Mesothelial cell of epicardium (in vitro differentiated cells): ENCODE results near the gene HGFAC. TPM values are rescaled to one million over a fixed set of nuclear protein-coding genes. Genes with fewer than 3 reads are reported as not detected.

Source experiments
- DNase-seq, 2 experiments: peaks; one replicate each; pipeline ENCODE4 v3.0.0; 2021; ENCODE audit warnings: low spot score in 2 of 2; ENCODE audit not compliant: unreplicated experiment in 2 of 2
- H3K27ac Mint-ChIP-seq: 2 replicates; pipeline ENCODE4 v1.8.0; 2021; ENCODE audit warnings: mixed read lengths
- H3K27me3 Mint-ChIP-seq: 2 replicates; pipeline ENCODE4 v1.8.0; 2021; ENCODE audit warnings: low read depth, mixed read lengths
- H3K36me3 Mint-ChIP-seq: 2 replicates; pipeline ENCODE4 v1.8.0; 2021; ENCODE audit warnings: mixed read lengths
- H3K4me1 Mint-ChIP-seq: 2 replicates; pipeline ENCODE4 v1.8.0; 2021; ENCODE audit warnings: mixed read lengths
- H3K4me3 Mint-ChIP-seq: 2 replicates; pipeline ENCODE4 v1.8.0; 2021; ENCODE audit warnings: mild to moderate bottlenecking, moderate library complexity, mixed read lengths
- H3K9me3 Mint-ChIP-seq: 2 replicates; pipeline ENCODE4 v1.8.0; 2021; ENCODE audit warnings: mixed read lengths
- CTCF ChIP-seq: fragments of 200-600 bp; sonication (generic); IDR thresholded peaks from one replicate; pipeline ENCODE4 v1.5.0; 2021; ENCODE audit warnings: antibody characterized with exemption; ENCODE audit not compliant: unreplicated experiment
- total RNA-seq: library from RNA; stranded (reverse); gene quantifications from 3 replicates; pipeline ENCODE4 v1.2.1, GENCODE V29; 2021

The HGFAC gene
- total RNA-seq, 1 donor from 2014 or later, result 2.5 TPM

GRCh38 chr4:3480528-3481112 is 38.9 kb downstream of the HGFAC start:
- peaks cover 18% of the 10 kb centered on the region for H3K27me3 Mint-ChIP-seq
- H3K4me1 Mint-ChIP-seq, result peaks cover 28% of the 10 kb centered on the region
- H3K36me3 Mint-ChIP-seq, result no peaks in the 10 kb centered on the region
- TF ChIP-seq CTCF, result peak; percentile 99
- no peak overlapping the region for H3K4me3 Mint-ChIP-seq
- H3K27ac Mint-ChIP-seq, result no peak overlapping the region
- peak; percentile 70 to 95 for DNase-seq
- H3K9me3 Mint-ChIP-seq, result no peaks in the 10 kb centered on the region

- peaks cover 18% of the 10 kb centered on the region for H3K27me3 Mint-ChIP-seq
- H3K36me3 Mint-ChIP-seq, result no peaks in the 10 kb centered on the region
- no peaks in the 10 kb centered on the region for H3K9me3 Mint-ChIP-seq
- no peak overlapping the region for H3K4me3 Mint-ChIP-seq
- TF ChIP-seq CTCF, result no peak
- H3K27ac Mint-ChIP-seq, result no peak overlapping the region
- peaks cover 28% of the 10 kb centered on the region for H3K4me1 Mint-ChIP-seq
- no peak for DNase-seq
Observed at GRCh38 chr4:3481113-3481531, 39.4 kb downstream of the HGFAC start.

GRCh38 chr4:3481783-3482393 is 40.1 kb downstream of the HGFAC start:
- Mint-ChIP-seq H3K4me3 (no peak overlapping the region), H3K27ac (no peak overlapping the region), H3K9me3 (no peaks in the 10 kb centered on the region), H3K27me3 (peaks cover 16% of the 10 kb centered on the region), H3K4me1 (peaks cover 32% of the 10 kb centered on the region), H3K36me3 (no peaks in the 10 kb centered on the region)
- no peak for TF ChIP-seq CTCF
- no peak for DNase-seq

- H3K4me1 Mint-ChIP-seq, result peaks cover 32% of the 10 kb centered on the region
Observed at GRCh38 chr4:3482707-3483106, 40.9 kb downstream of the HGFAC start.

GRCh38 chr4:3483471-3483921 is 41.7 kb downstream of the HGFAC start:
- H3K4me1 Mint-ChIP-seq, result peaks cover 32% of the 10 kb centered on the region
- H3K36me3 Mint-ChIP-seq, result no peaks in the 10 kb centered on the region
- no peak overlapping the region for H3K4me3 Mint-ChIP-seq
- no peak for DNase-seq
- no peaks in the 10 kb centered on the region for H3K9me3 Mint-ChIP-seq
- H3K27ac Mint-ChIP-seq, result no peak overlapping the region
- TF ChIP-seq CTCF, result no peak
- peaks cover 19% of the 10 kb centered on the region for H3K27me3 Mint-ChIP-seq

More at GRCh38 chr4:3482707-3483106, 40.9 kb downstream of the HGFAC start:
- no peak for TF ChIP-seq CTCF
- H3K36me3 Mint-ChIP-seq, result no peaks in the 10 kb centered on the region
- H3K4me3 Mint-ChIP-seq, result no peak overlapping the region
- H3K27ac Mint-ChIP-seq, result no peak overlapping the region
- H3K27me3 Mint-ChIP-seq, result peaks cover 15% of the 10 kb centered on the region
- H3K9me3 Mint-ChIP-seq, result no peaks in the 10 kb centered on the region
- DNase-seq, result no peak
